CD8-positive, alpha-beta memory T cell (primary cell): Measurements from ENCODE around the gene HBM. TPM values are rescaled to one million over a fixed set of nuclear protein-coding genes. Genes with fewer than 3 reads are reported as not detected.
A peak's percentile ranks its signal among the peaks of the same experiment; 100 is the strongest.
"Not testable (repeated sequence)": the region's sequence is repeated elsewhere in the genome, so short reads cannot be mapped to it uniquely, and the experiment has no call there.

ENCODE experiments used
- CTCF ChIA-PET: fragments of 350-600 bp; sonication (Branson Sonifier 250); formaldehyde crosslinking; loops from one replicate; lab custom pipeline; 2021; ENCODE audit warnings: antibody characterized with exemption; lab: Charles Lee
- POLR2A ChIA-PET: fragments of 350-600 bp; sonication (Branson Sonifier 250); formaldehyde crosslinking; loops from one replicate; lab custom pipeline; 2021; ENCODE audit warnings: antibody characterized with exemption; lab: Charles Lee
- DNase-seq, 5 donors: peaks; one replicate each; pipeline versions ENCODE4 v3.0.0 to v3.0.0-alpha.2; 2020 to 2022; ENCODE audit warnings: mixed read lengths in 1 of 5
- H3K27ac ChIP-seq: one replicate; pipeline ENCODE4 v1.7.0; 2013; ENCODE audit warnings: low read depth, mild to moderate bottlenecking, low read length, moderate library complexity
- H3K27me3 ChIP-seq: 2 replicates; pipeline ENCODE4 v1.7.0; 2013; ENCODE audit warnings: low read length, mild to moderate bottlenecking; ENCODE audit not compliant: insufficient read depth, poor library complexity, severe bottlenecking
- H3K36me3 ChIP-seq: 2 replicates; pipeline ENCODE4 v1.7.0; 2013; ENCODE audit warnings: mild to moderate bottlenecking, low read length, moderate library complexity; ENCODE audit not compliant: insufficient read depth
- H3K4me1 ChIP-seq: 2 replicates; pipeline ENCODE4 v1.7.0; 2013; ENCODE audit warnings: mild to moderate bottlenecking, low read length, moderate library complexity; ENCODE audit not compliant: insufficient read depth
- H3K4me3 ChIP-seq: 2 replicates; pipeline ENCODE4 v1.7.0; 2013; ENCODE audit warnings: mild to moderate bottlenecking, low read length
- H3K9me3 ChIP-seq: 2 replicates; pipeline ENCODE4 v1.7.0; 2013; ENCODE audit warnings: mild to moderate bottlenecking, low read length
- H3K27ac Mint-ChIP-seq, 8 donors: one replicate each; pipeline ENCODE4 v1.8.0; 2020 to 2021; ENCODE audit warnings: mixed read lengths in 8 of 8, mild to moderate bottlenecking in 6 of 8, inconsistent platforms in 3 of 8, moderate library complexity in 3 of 8
- H3K27me3 Mint-ChIP-seq, 2 donors: one replicate each; pipeline ENCODE4 v1.8.0; 2020 to 2021; ENCODE audit warnings: mixed read lengths in 2 of 2, mild to moderate bottlenecking in 1 of 2, moderate library complexity in 1 of 2
- H3K36me3 Mint-ChIP-seq, 3 donors: one replicate each; pipeline ENCODE4 v1.8.0; 2020 to 2021; ENCODE audit warnings: mixed read lengths in 3 of 3, inconsistent platforms in 1 of 3, mild to moderate bottlenecking in 1 of 3
- H3K4me1 Mint-ChIP-seq, 3 donors: one replicate each; pipeline ENCODE4 v1.8.0; 2020 to 2021; ENCODE audit warnings: mixed read lengths in 3 of 3, inconsistent platforms in 1 of 3, mild to moderate bottlenecking in 1 of 3
- H3K4me3 Mint-ChIP-seq, 7 donors: one replicate each; pipeline ENCODE4 v1.8.0; 2020 to 2021; ENCODE audit warnings: mixed read lengths in 7 of 7, mild to moderate bottlenecking in 6 of 7, moderate library complexity in 4 of 7, inconsistent platforms in 2 of 7
- H3K9me3 Mint-ChIP-seq, 5 donors: one replicate each; pipeline ENCODE4 v1.8.0; 2020 to 2022; ENCODE audit warnings: mixed read lengths in 5 of 5, mild to moderate bottlenecking in 3 of 5, moderate library complexity in 2 of 5, inconsistent platforms in 1 of 5
- polyA plus RNA-seq: library from polyadenylated mRNA; unstranded; fragments of 300-500 nt; fragmentation: Illumina TruSeq; gene quantifications from one replicate; pipeline ENCODE4 v1.2.3, GENCODE V29; 2021
- total RNA-seq, 2 experiments: library from RNA; stranded (reverse); gene quantifications; one replicate each; pipeline ENCODE4 v1.2.3, GENCODE V29; 2021

HBM gene
- total and polyA plus RNA-seq, 3 experiments from 2014 or later, result not detected

DNA sequence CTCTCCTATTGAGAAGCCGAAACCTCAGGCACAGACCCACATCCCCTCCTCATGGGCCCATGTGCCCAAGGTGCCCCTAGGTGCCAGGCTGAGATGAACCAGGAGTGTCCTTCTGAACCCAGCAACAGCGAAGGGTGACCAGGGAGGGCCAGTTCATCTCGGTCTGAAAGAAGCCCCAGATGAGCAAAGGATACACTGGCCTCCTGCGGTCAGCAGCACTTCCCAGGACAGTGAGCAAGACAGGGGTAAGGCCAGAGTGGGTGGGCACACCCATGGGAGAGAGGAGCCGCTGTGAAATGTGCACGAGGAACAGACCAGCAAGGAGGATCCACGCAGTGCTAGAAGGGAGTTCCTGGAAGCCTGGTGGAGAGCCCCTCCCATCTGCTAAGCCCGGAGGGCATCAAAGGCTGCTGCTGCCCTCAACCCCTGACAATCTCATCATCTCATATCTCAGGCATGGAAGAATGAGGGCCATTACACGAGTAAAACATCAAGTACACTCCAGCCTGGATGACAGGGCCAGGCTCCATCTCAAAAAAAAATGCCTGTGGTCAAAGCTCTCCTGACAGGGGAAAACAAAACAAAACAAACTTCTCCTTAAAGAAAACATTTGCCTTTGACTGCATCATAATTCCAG is 16.6 kb upstream of the HBM start:
- ChIA-PET CTCF (no interaction called here), POLR2A (no interaction called here)
- H3K27ac Mint-ChIP-seq, result peak overlapping the region in 1 of 8 donors; percentile 68
- H3K9me3 Mint-ChIP-seq, result no peaks in the 10 kb centered on the region
- peaks cover 0 to under 1% (median 0%) of the 10 kb centered on the region in 3 donors for H3K4me1 Mint-ChIP-seq
- Histone ChIP-seq H3K4me3 (no peak overlapping the region), H3K9me3 (no peaks in the 10 kb centered on the region), H3K27me3 (no peaks in the 10 kb centered on the region), H3K27ac (no peak overlapping the region), H3K4me1 (no peaks in the 10 kb centered on the region), H3K36me3 (no peaks in the 10 kb centered on the region)
- H3K36me3 Mint-ChIP-seq, result no peaks in the 10 kb centered on the region
- H3K27me3 Mint-ChIP-seq, result peaks cover 14 to 27% of the 10 kb centered on the region in 2 donors
- DNase-seq, result no peak
- H3K4me3 Mint-ChIP-seq, result no peak overlapping the region

DNA sequence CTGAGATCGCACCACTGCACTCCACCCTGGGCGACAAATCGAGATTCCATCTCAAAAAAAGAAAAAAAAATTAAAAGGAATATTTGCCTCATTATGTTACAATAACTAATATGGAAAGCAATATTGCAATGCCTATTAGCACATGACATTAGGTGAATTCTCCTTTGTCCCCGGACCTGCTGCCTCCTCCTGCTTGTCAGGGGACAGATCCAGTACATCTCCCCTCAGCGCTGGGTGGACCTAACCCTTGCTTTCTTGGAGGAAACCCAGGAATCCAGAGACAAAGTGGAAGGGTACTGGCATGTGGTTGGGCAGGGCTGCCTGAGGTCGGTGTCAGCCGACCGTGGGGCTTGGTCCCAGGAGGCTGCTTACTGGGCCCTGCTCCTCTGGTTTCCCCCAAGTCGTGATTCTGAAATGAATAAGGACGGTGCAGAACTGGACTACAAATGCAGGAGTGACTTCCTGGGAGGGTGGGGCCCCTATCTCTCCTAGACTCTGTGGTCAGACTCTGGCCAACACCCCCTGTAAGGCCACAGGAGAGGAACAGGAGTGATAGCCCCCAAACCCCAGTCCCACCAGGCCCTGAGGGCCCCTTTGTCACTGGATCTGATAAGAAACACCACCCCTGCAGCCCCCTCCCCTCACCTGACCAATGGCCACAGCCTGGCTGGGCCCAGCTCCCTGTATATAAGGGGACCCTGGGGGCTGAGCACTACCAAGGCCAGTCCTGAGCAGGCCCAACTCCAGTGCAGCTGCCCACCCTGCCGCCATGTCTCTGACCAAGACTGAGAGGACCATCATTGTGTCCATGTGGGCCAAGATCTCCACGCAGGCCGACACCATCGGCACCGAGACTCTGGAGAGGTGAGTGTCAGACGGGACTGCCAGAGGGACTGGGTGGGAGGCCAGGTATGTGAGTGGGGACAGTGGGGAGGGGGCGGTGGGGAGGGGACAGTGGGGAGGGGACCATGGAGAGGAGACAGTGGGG is 13.3 kb upstream of the HBM start, which contains the start of gene HBZ:
TSS of gene HBZ (plus strand) at position 504 of the 988 bp plus-strand sequence. CDS start at position 770, 266 bp downstream.
- no peaks in the 10 kb centered on the region for H3K9me3 Mint-ChIP-seq
- peak within 1 kb of the TSS in 1 of 8 donors; percentile 43 for H3K27ac Mint-ChIP-seq
- H3K4me3 ChIP-seq, result no peak within 1 kb of the TSS
- no peak for DNase-seq
- peak within 1 kb of the TSS; percentile 24 for H3K27ac ChIP-seq
- no peaks in the 10 kb centered on the region for H3K9me3 ChIP-seq
- H3K4me3 Mint-ChIP-seq, result peak within 1 kb of the TSS in 4 of 7 donors; percentile 32 to 76 (median 42)
- H3K27me3 Mint-ChIP-seq, result peaks cover 26% of the 10 kb centered on the region in 2 donors
- peaks cover 0 to 4% (median 0%) of the 10 kb centered on the region in 3 donors for H3K36me3 Mint-ChIP-seq
- peaks cover 5 to 10% (median 7%) of the 10 kb centered on the region in 3 donors for H3K4me1 Mint-ChIP-seq
- POLR2A ChIA-PET, result no interaction called here
- peaks cover 9% of the 10 kb centered on the region for H3K4me1 ChIP-seq
- no peaks in the 10 kb centered on the region for H3K36me3 ChIP-seq
- CTCF ChIA-PET, result no interaction called here
- peaks cover 10% of the 10 kb centered on the region for H3K27me3 ChIP-seq

DNA sequence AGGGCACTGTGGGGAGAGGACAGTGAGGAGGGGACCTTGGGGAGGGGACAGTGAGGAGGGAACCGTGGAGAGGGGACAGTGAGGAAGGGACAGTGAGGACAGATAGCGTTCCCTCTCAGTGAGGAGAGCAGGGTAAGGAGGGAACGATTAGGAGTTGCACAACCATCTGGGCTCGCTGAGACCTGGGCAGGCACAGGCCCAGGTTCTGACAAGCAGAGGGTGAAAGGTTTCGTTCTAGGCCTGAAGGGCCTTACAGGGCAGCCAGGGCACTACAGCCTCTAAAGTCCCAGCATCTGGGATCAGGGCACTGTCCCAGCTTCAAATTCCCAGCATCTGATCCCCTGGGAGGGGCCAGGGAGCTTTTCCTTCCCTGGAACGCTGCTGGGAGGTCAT is 12.7 kb upstream of the HBM start:
- peak overlapping the region in 1 of 8 donors; percentile 43 for H3K27ac Mint-ChIP-seq
- peak overlapping the region in 2 of 7 donors; percentile 48 to 76 for H3K4me3 Mint-ChIP-seq
- H3K4me3 ChIP-seq, H3K27me3 ChIP-seq, H3K9me3 Mint-ChIP-seq, H3K36me3 ChIP-seq, DNase-seq, H3K36me3 Mint-ChIP-seq, CTCF ChIA-PET, POLR2A ChIA-PET, H3K9me3 ChIP-seq, H3K27ac ChIP-seq, H3K4me1 ChIP-seq: not testable (repeated sequence)
- H3K27me3 Mint-ChIP-seq, result peaks cover 26 to 30% of the 10 kb centered on the region in 2 donors
- peaks cover 5 to 10% (median 7%) of the 10 kb centered on the region in 3 donors for H3K4me1 Mint-ChIP-seq

DNA sequence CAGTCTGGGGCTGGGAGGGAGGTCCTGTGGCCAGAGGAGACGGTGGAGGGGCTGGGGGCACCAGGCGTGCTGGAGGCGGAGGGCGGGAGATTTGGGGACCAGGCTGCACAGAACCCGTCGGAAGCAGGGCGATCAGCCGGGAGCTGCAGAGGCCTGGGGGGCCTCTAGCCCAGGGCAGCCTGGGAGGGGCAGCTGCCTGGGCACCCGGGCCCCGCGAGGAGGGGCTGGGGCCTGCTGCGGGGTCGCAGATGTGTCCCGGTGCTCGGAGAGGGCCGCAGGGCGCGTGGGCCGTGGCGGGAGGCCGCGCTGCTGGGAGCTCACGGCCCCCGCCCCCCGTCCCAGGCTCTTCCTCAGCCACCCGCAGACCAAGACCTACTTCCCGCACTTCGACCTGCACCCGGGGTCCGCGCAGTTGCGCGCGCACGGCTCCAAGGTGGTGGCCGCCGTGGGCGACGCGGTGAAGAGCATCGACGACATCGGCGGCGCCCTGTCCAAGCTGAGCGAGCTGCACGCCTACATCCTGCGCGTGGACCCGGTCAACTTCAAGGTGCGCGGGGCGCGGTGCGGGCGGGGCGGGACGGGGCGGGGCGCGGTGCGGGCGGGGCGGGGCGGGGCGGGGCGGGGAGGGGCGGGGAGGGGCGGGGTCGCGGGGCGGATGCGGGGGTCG is 12.1 kb upstream of the HBM start:
- H3K9me3 ChIP-seq, H3K9me3 Mint-ChIP-seq, H3K4me3 Mint-ChIP-seq, H3K4me3 ChIP-seq, H3K27ac Mint-ChIP-seq, H3K4me1 ChIP-seq, H3K36me3 ChIP-seq, POLR2A ChIA-PET, CTCF ChIA-PET, H3K36me3 Mint-ChIP-seq, H3K27ac ChIP-seq, H3K27me3 ChIP-seq: not testable (repeated sequence)
- peaks cover 26 to 34% of the 10 kb centered on the region in 2 donors for H3K27me3 Mint-ChIP-seq
- DNase-seq, result peak in 1 of 5 donors; percentile 5
- peaks cover 5 to 10% (median 7%) of the 10 kb centered on the region in 3 donors for H3K4me1 Mint-ChIP-seq

DNA sequence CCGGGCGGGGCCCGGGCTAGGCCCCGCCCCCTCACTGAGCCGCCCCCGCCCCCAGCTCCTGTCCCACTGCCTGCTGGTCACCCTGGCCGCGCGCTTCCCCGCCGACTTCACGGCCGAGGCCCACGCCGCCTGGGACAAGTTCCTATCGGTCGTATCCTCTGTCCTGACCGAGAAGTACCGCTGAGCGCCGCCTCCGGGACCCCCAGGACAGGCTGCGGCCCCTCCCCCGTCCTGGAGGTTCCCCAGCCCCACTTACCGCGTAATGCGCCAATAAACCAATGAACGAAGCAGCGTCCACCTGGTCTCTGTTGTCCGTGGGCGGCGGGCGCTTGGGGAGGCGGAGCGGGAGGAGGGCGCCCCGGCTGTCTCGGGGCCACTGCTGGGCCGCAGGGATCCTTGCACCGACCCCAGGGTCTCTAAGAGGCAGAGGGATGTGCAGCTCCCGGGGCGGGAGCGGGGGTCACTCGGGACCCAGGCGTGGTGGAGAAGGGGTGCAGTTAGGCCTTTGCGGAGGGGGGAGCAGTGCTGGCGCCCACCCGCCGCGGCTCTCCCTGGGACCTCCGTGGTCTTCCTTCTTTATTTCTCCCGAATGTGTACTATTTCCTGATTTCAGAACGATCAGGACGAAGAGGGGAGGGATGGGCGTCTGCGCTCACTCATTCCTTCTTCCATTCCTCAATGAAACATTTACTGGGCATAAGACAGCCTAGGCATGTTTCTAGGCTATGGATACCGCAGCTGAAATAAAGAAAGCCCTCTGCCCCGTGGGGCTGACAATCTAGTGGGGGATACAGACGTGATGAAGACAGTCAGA is 11.4 kb upstream of the HBM start:
- CTCF ChIA-PET, result no interaction called here
- H3K27ac Mint-ChIP-seq, result peak overlapping the region in 1 of 8 donors; percentile 20
- DNase-seq, result peak in 3 of 5 donors; percentile 10 to 50 (median 21)

DNA sequence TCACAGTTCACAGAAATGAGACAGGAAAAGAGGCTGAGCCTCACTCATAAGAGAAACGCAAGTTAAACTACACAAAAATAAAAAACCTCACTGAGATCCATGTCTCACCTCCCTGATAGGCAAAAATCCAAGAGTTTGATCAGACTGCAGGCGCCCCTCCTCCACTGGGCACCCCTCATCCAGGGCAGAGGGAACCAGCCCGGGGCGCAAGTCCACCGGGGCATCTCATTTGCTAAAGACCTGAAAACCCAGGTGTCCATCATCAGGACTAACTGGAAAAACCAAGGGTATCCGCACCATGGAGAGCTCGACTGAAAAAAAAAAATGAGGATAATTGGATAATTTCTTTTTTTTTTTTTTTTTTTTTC is 10.8 kb upstream of the HBM start:
- peak overlapping the region; percentile 6 for H3K27ac ChIP-seq
- peak in 1 of 5 donors; percentile 17 for DNase-seq
- Mint-ChIP-seq H3K4me1 (peaks cover 5 to 10% (median 7%) of the 10 kb centered on the region in 3 donors), H3K27ac (peak overlapping the region in 1 of 8 donors; percentile 20), H3K4me3 (peak overlapping the region; percentile 71 to 84 (median 81)), H3K9me3 (no peaks in the 10 kb centered on the region), H3K36me3 (peaks cover 0 to 4% (median 0%) of the 10 kb centered on the region in 3 donors), H3K27me3 (peaks cover 29 to 42% of the 10 kb centered on the region in 2 donors)
- peaks cover 9% of the 10 kb centered on the region for H3K4me1 ChIP-seq
- CTCF ChIA-PET, result interaction anchor here (1.1 kb wide), 1 partner anchor 48 kb away, joined by 3 read pairs; no protein-coding TSS in a partner anchor
- peak overlapping the region; percentile 37 for H3K4me3 ChIP-seq
- H3K36me3 ChIP-seq, result no peaks in the 10 kb centered on the region
- H3K9me3 ChIP-seq, result no peaks in the 10 kb centered on the region
- H3K27me3 ChIP-seq, result peaks cover 10% of the 10 kb centered on the region
- POLR2A ChIA-PET, result no interaction called here

More for the DNA sequence above, 11.4 kb upstream of the HBM start:
- Histone ChIP-seq H3K36me3 (no peaks in the 10 kb centered on the region), H3K4me1 (peaks cover 9% of the 10 kb centered on the region), H3K27ac (peak overlapping the region; percentile 6), H3K27me3 (peaks cover 10% of the 10 kb centered on the region), H3K9me3 (no peaks in the 10 kb centered on the region), H3K4me3 (peak overlapping the region; percentile 37)
- Mint-ChIP-seq H3K36me3 (peaks cover 0 to 4% (median 0%) of the 10 kb centered on the region in 3 donors), H3K27me3 (peaks cover 28 to 39% of the 10 kb centered on the region in 2 donors), H3K4me1 (peaks cover 5 to 10% (median 7%) of the 10 kb centered on the region in 3 donors), H3K4me3 (peak overlapping the region; percentile 71 to 84 (median 81)), H3K9me3 (no peaks in the 10 kb centered on the region)
- POLR2A ChIA-PET, result no interaction called here
